ENCODE results near the gene TRABD.

DNA sequence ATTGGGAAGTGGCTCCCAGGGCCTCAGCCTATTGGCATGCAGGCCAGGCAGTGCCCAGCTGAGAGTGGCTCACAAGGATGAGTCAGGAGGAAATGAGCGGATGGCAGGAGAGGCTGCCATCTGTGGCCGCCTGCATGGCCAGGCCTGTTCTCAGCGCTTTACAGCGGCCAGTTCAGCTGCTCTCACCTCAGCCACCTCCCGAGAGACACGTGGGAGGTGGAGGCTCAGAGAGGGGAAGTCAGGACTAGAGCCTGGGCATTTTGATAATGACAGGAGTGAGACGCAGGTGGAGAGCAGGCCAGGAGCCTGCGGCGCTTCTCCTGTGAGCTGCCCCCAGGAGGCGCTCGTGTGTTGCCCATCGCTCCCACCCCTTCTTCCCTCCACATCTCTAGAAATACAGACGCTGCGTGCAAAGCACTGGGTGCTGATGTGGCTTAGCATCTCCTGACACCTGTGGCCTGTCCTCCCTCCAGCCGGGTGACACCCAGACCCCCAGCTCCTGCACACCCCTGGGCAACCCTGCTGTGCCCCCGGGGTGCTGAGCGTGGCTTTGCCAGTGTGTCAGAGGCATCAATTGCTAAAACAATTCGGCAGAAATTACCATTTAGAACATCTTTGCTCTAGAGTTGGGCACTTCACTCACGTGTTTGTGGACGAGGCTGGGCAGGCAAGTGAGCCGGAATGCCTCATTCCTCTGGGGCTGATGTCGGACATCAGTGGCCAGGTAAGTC, 36.6 kb upstream of the TRABD start:
- no peak for TF ChIP-seq POLR2A (IDR thresholded peaks at IDR 0.05)
- TF ChIP-seq, protein P1, sequence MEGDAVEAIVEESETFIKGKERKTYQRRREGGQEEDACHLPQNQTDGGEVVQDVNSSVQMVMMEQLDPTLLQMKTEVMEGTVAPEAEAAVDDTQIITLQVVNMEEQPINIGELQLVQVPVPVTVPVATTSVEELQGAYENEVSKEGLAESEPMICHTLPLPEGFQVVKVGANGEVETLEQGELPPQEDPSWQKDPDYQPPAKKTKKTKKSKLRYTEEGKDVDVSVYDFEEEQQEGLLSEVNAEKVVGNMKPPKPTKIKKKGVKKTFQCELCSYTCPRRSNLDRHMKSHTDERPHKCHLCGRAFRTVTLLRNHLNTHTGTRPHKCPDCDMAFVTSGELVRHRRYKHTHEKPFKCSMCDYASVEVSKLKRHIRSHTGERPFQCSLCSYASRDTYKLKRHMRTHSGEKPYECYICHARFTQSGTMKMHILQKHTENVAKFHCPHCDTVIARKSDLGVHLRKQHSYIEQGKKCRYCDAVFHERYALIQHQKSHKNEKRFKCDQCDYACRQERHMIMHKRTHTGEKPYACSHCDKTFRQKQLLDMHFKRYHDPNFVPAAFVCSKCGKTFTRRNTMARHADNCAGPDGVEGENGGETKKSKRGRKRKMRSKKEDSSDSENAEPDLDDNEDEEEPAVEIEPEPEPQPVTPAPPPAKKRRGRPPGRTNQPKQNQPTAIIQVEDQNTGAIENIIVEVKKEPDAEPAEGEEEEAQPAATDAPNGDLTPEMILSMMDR (IDR thresholded peaks at IDR 0.05), result peak in 3 of 4 experiments; percentile 37 to 38 (median 38)

Measured in sigmoid colon (tissue), 3 donors.